ENCODE measurements around the gene ADPGK. TPM values are rescaled to one million over a fixed set of nuclear protein-coding genes. Genes with fewer than 3 reads are reported as not detected.

Gene ADPGK
- total RNA-seq, 1 experiment from 2014 or later = 52.9 TPM

DNA sequence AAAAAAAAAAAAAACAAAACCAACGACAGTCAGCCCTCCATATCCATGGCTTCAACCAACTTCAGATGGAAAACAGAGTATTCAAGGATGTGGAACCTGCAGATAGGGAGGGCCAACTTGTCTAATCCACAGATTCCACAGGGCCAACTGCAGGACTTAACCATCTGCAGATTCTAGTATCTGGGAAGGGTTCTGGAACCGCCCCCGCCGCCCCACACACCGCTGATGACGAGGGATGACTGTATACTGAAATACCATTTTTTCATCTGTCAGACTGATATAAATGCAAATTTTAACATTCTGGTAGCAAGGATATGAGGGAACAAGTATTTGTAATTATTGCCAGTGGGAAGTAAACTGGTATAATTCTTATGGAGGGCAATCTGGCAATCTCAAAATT is 29.5 kb downstream of the ADPGK start:
- no peaks in the 10 kb centered on the region for H4K20me1 ChIP-seq (ENCODE audit: low read length)
- H3K9ac ChIP-seq (ENCODE audit: low read length) = no peak overlapping the region
- no peak overlapping the region for H3K4me2 ChIP-seq (ENCODE audit: low read length)
- no peaks in the 10 kb centered on the region for H3K27me3 ChIP-seq (ENCODE audit: low read length)
- ATAC-seq (no peak), DNase-seq (no peak)
- no peaks in the 10 kb centered on the region for H3K9me2 ChIP-seq (replicated peaks; ENCODE audit: low read length)
- peaks cover 35% of the 10 kb centered on the region for H3K36me3 ChIP-seq (ENCODE audit: low read depth, low read length)
- BruUV-seq (replicated peaks) = no TSS peak
- H2AFZ ChIP-seq (ENCODE audit: low read length) = no peak overlapping the region
- ChIA-PET CTCF (no interaction called here), POLR2A (ENCODE audit: unreplicated experiment) (no interaction called here)
- intact Hi-C loops (cut with micrococcal nuclease) = no loop called here
- H3K4me1 ChIP-seq (ENCODE audit: insufficient read depth, low read length) = no peaks in the 10 kb centered on the region
- no peaks in the 10 kb centered on the region for H3K79me2 ChIP-seq (ENCODE audit: low read length)
- H3F3A ChIP-seq (ENCODE audit: low read length, unreplicated experiment) = no peaks in the 10 kb centered on the region
- TF ChIP-seq, protein P1, sequence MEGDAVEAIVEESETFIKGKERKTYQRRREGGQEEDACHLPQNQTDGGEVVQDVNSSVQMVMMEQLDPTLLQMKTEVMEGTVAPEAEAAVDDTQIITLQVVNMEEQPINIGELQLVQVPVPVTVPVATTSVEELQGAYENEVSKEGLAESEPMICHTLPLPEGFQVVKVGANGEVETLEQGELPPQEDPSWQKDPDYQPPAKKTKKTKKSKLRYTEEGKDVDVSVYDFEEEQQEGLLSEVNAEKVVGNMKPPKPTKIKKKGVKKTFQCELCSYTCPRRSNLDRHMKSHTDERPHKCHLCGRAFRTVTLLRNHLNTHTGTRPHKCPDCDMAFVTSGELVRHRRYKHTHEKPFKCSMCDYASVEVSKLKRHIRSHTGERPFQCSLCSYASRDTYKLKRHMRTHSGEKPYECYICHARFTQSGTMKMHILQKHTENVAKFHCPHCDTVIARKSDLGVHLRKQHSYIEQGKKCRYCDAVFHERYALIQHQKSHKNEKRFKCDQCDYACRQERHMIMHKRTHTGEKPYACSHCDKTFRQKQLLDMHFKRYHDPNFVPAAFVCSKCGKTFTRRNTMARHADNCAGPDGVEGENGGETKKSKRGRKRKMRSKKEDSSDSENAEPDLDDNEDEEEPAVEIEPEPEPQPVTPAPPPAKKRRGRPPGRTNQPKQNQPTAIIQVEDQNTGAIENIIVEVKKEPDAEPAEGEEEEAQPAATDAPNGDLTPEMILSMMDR (conservative IDR thresholded peaks at IDR 0.05; ENCODE audit: low read depth, low read length) = no peak
- TF ChIP-seq EZH2phosphoT487 (IDR thresholded peaks at IDR 0.05; ENCODE audit: borderline replicate concordance, low read length) (no peak), EZH2 (IDR thresholded peaks at IDR 0.05; ENCODE audit: low read length, unreplicated experiment) (no peak)
- H3K27ac ChIP-seq (ENCODE audit: low read length) = no peak overlapping the region
- no peak overlapping the region for H3K4me3 ChIP-seq (ENCODE audit: low read length)
- H3K9me3 ChIP-seq (ENCODE audit: low read length) = no peaks in the 10 kb centered on the region

DNA sequence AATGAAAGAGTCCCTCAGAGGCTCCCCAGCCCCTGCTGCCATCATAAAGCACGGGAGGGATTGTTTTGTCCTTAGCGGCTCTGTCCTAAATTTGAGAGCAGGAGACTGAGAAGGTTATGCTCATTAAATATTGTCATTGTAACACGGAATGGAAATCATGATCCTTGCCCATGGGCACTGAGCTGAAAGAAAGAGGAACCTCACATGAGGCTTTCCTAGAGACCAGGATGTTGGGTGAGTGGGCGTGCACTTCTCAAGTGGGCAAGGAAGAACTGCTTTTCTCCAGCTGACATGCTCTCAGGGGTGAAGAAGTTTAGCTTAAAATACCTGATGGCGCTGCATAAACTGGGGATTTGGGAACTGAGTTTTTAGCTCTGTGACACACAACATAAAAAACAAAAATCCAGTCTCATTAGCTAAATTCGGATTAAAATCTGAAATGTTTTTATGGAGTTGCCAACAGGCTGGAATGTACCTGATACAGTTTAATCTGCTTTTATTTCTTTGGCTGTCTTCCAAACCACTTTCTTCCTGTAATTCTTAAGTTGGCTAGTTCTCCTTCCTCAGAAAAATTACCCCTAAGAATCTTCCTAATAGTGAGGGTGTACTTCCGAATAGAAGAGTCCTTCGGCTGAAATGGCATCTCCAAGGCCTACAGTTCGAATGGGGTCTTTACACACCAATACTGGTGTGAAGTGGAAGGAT is 31.7 kb downstream of the ADPGK start:
- H3K36me3 ChIP-seq (ENCODE audit: low read depth, low read length) = peaks cover 34% of the 10 kb centered on the region
- POLR2A ChIA-PET (ENCODE audit: unreplicated experiment) = no interaction called here
- no peak overlapping the region for H2AFZ ChIP-seq (ENCODE audit: low read length)

DNA sequence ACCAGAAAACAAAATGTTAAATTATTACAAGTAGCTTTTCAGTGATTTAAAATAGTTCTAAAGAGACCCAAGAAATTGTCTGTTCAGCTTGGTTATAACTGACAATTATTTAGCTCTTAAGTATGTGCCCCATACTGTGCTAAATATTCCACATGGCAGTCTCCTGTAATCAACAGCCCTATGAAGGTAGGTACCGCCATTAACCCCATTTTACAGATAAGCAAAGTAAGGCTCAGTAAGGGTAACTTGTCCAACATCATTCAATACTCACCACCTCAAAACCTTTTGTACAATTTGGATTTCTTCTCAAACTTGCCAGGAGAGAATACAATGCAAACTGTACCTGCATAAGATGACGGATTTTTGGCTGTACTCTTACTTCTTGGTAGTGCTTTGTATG is 33.9 kb downstream of the ADPGK start:
- H2AFZ ChIP-seq (ENCODE audit: low read length) = no peak overlapping the region
- H3K9me3 ChIP-seq (ENCODE audit: low read length) = no peaks in the 10 kb centered on the region
- no peak overlapping the region for H3K27ac ChIP-seq (ENCODE audit: low read length)
- no peaks in the 10 kb centered on the region for H3K9me2 ChIP-seq (replicated peaks; ENCODE audit: low read length)
- H3K4me2 ChIP-seq (ENCODE audit: low read length) = no peak overlapping the region
- CTCF ChIA-PET = no interaction called here
- no peaks in the 10 kb centered on the region for H3K79me2 ChIP-seq (ENCODE audit: low read length)
- peaks cover 23% of the 10 kb centered on the region for H3K36me3 ChIP-seq (ENCODE audit: low read depth, low read length)
- H3K4me1 ChIP-seq (ENCODE audit: insufficient read depth, low read length) = no peaks in the 10 kb centered on the region
- no peak overlapping the region for H3K4me3 ChIP-seq (ENCODE audit: low read length)
- no peak for ATAC-seq
- no TSS peak for BruUV-seq (replicated peaks)
- intact Hi-C loops (cut with micrococcal nuclease) = no loop called here
- H3K9ac ChIP-seq (ENCODE audit: low read length) = no peak overlapping the region
- no peak for DNase-seq
- POLR2A ChIA-PET (ENCODE audit: unreplicated experiment) = no interaction called here
- no peak for TF ChIP-seq EZH2phosphoT487 (IDR thresholded peaks at IDR 0.05; ENCODE audit: borderline replicate concordance, low read length)
- TF ChIP-seq EZH2 (IDR thresholded peaks at IDR 0.05; ENCODE audit: low read length, unreplicated experiment) = no peak
- TF ChIP-seq, protein P1 (conservative IDR thresholded peaks at IDR 0.05; ENCODE audit: low read depth, low read length) = no peak
- no peaks in the 10 kb centered on the region for H4K20me1 ChIP-seq (ENCODE audit: low read length)
- H3K27me3 ChIP-seq (ENCODE audit: low read length) = no peaks in the 10 kb centered on the region
- no peaks in the 10 kb centered on the region for H3F3A ChIP-seq (ENCODE audit: low read length, unreplicated experiment)

More for the DNA sequence above, 31.7 kb downstream of the ADPGK start:
- BruUV-seq (replicated peaks) = TSS peak; percentile 25
- H3K9ac ChIP-seq (ENCODE audit: low read length) = no peak overlapping the region
- no peak overlapping the region for H3K27ac ChIP-seq (ENCODE audit: low read length)
- TF ChIP-seq EZH2 (IDR thresholded peaks at IDR 0.05; ENCODE audit: low read length, unreplicated experiment) (no peak), EZH2phosphoT487 (IDR thresholded peaks at IDR 0.05; ENCODE audit: borderline replicate concordance, low read length) (no peak)
- TF ChIP-seq, protein P1 (conservative IDR thresholded peaks at IDR 0.05; ENCODE audit: low read depth, low read length) = no peak
- DNase-seq (peak; percentile 6), ATAC-seq (no peak)
- no peaks in the 10 kb centered on the region for H4K20me1 ChIP-seq (ENCODE audit: low read length)
- no peaks in the 10 kb centered on the region for H3K9me2 ChIP-seq (replicated peaks; ENCODE audit: low read length)
- H3K4me3 ChIP-seq (ENCODE audit: low read length) = no peak overlapping the region
- no peaks in the 10 kb centered on the region for H3K79me2 ChIP-seq (ENCODE audit: low read length)
- no peaks in the 10 kb centered on the region for H3F3A ChIP-seq (ENCODE audit: low read length, unreplicated experiment)
- no peaks in the 10 kb centered on the region for H3K27me3 ChIP-seq (ENCODE audit: low read length)
- intact Hi-C loops (cut with micrococcal nuclease) = no loop called here
- CTCF ChIA-PET = no interaction called here
- no peaks in the 10 kb centered on the region for H3K9me3 ChIP-seq (ENCODE audit: low read length)
- H3K4me1 ChIP-seq (ENCODE audit: insufficient read depth, low read length) = no peaks in the 10 kb centered on the region
- H3K4me2 ChIP-seq (ENCODE audit: low read length) = no peak overlapping the region

All from PC-3 (cell line).